Mononuclear cell (primary cell): Measurements from ENCODE around the gene CPNE8. TPM values are rescaled to one million over a fixed set of nuclear protein-coding genes. Genes with fewer than 3 reads are reported as not detected.
"Not testable (repeated sequence)": the region's sequence is repeated elsewhere in the genome, so short reads cannot be mapped to it uniquely, and the experiment has no call there.

Experiments
- H3K27me3 ChIP-seq: 2 replicates; pipeline ENCODE4 v1.6.0; 2011; ENCODE audit warnings: low read length, control low read depth; ENCODE audit not compliant: insufficient read depth
- H3K4me1 ChIP-seq: 2 replicates; pipeline ENCODE4 v1.5.1; 2011; ENCODE audit warnings: mild to moderate bottlenecking, low read length, control low read depth; ENCODE audit not compliant: insufficient read depth
- H3K4me3 ChIP-seq: 2 replicates; pipeline ENCODE4 v1.5.1; 2011; ENCODE audit warnings: mild to moderate bottlenecking, low read length, moderate library complexity
- H3K9me3 ChIP-seq: 2 replicates; pipeline ENCODE4 v1.5.1; 2011; ENCODE audit warnings: low read depth, mild to moderate bottlenecking, control low read depth, low read length
- total RNA-seq: library from RNA; depleted of rRNA; stranded (reverse); fragments of >200 nt; gene quantifications from one replicate; pipeline ENCODE4 v1.2.3, GENCODE V29; 2012

Gene CPNE8
- total RNA-seq, 1 donor = 8.5 TPM

GRCh38 chr12:38746744-38747143 is 158.6 kb downstream of the CPNE8 start:
- no peaks in the 10 kb centered on the region for H3K27me3 ChIP-seq
- H3K9me3 ChIP-seq = no peaks in the 10 kb centered on the region
- no peaks in the 10 kb centered on the region for H3K4me1 ChIP-seq
- H3K4me3 ChIP-seq = no peak overlapping the region

GRCh38 chr12:38745601-38746000 is 159.8 kb downstream of the CPNE8 start:
- no peak overlapping the region for H3K4me3 ChIP-seq
- no peaks in the 10 kb centered on the region for H3K4me1 ChIP-seq
- H3K27me3 ChIP-seq = no peaks in the 10 kb centered on the region
- H3K9me3 ChIP-seq = no peaks in the 10 kb centered on the region

- Histone ChIP-seq H3K27me3 (no peaks in the 10 kb centered on the region), H3K9me3 (no peaks in the 10 kb centered on the region), H3K4me3 (no peak overlapping the region), H3K4me1 (no peaks in the 10 kb centered on the region)
Measured at GRCh38 chr12:38744041-38744440, 161.3 kb downstream of the CPNE8 start.

GRCh38 chr12:38742496-38742895 is 162.9 kb downstream of the CPNE8 start:
- H3K4me1 ChIP-seq, H3K27me3 ChIP-seq, H3K9me3 ChIP-seq, H3K4me3 ChIP-seq: not testable (repeated sequence)

GRCh38 chr12:38736821-38737220 is 168.6 kb downstream of the CPNE8 start:
- Histone ChIP-seq H3K4me3 (no peak overlapping the region), H3K4me1 (no peaks in the 10 kb centered on the region), H3K9me3 (no peaks in the 10 kb centered on the region), H3K27me3 (no peaks in the 10 kb centered on the region)

GRCh38 chr12:38732761-38733160 is 172.6 kb downstream of the CPNE8 start:
- H3K9me3 ChIP-seq = no peaks in the 10 kb centered on the region

GRCh38 chr12:38728894-38729293 is 176.5 kb downstream of the CPNE8 start:
- no peaks in the 10 kb centered on the region for H3K27me3 ChIP-seq
- no peaks in the 10 kb centered on the region for H3K4me1 ChIP-seq
- no peak overlapping the region for H3K4me3 ChIP-seq
- H3K9me3 ChIP-seq = no peaks in the 10 kb centered on the region

More at GRCh38 chr12:38732761-38733160, 172.6 kb downstream of the CPNE8 start:
- H3K4me1 ChIP-seq = no peaks in the 10 kb centered on the region
- no peak overlapping the region for H3K4me3 ChIP-seq
- no peaks in the 10 kb centered on the region for H3K27me3 ChIP-seq

GRCh38 chr12:38721611-38722252 is 183.7 kb downstream of the CPNE8 start:
- no peak overlapping the region for H3K4me3 ChIP-seq
- no peaks in the 10 kb centered on the region for H3K4me1 ChIP-seq
- no peaks in the 10 kb centered on the region for H3K9me3 ChIP-seq
- H3K27me3 ChIP-seq = no peaks in the 10 kb centered on the region

GRCh38 chr12:38720661-38721060 is 184.7 kb downstream of the CPNE8 start:
- Histone ChIP-seq H3K4me1 (no peaks in the 10 kb centered on the region), H3K9me3 (no peaks in the 10 kb centered on the region), H3K4me3 (no peak overlapping the region), H3K27me3 (no peaks in the 10 kb centered on the region)

- H3K27me3 ChIP-seq = no peaks in the 10 kb centered on the region
- H3K4me1 ChIP-seq = no peaks in the 10 kb centered on the region
- H3K9me3 ChIP-seq = no peaks in the 10 kb centered on the region
- H3K4me3 ChIP-seq = no peak overlapping the region
Measured at GRCh38 chr12:38713294-38713693, 192.1 kb downstream of the CPNE8 start.

- Histone ChIP-seq H3K9me3 (no peaks in the 10 kb centered on the region), H3K27me3 (no peaks in the 10 kb centered on the region), H3K4me3 (no peak overlapping the region), H3K4me1 (no peaks in the 10 kb centered on the region)
Measured at GRCh38 chr12:38711054-38711453, 194.3 kb downstream of the CPNE8 start.

- H3K27me3 ChIP-seq = no peaks in the 10 kb centered on the region
- no peaks in the 10 kb centered on the region for H3K9me3 ChIP-seq
- no peak overlapping the region for H3K4me3 ChIP-seq
- H3K4me1 ChIP-seq = no peaks in the 10 kb centered on the region
Measured at GRCh38 chr12:38708466-38708865, 196.9 kb downstream of the CPNE8 start.

- Histone ChIP-seq H3K27me3 (no peaks in the 10 kb centered on the region), H3K4me3 (no peak overlapping the region), H3K4me1 (no peaks in the 10 kb centered on the region), H3K9me3 (no peaks in the 10 kb centered on the region)
Measured at GRCh38 chr12:38707648-38708047, 197.7 kb downstream of the CPNE8 start.

GRCh38 chr12:38697289-38697688 is 208.1 kb downstream of the CPNE8 start:
- no peaks in the 10 kb centered on the region for H3K4me1 ChIP-seq
- no peaks in the 10 kb centered on the region for H3K27me3 ChIP-seq
- no peak overlapping the region for H3K4me3 ChIP-seq
- no peaks in the 10 kb centered on the region for H3K9me3 ChIP-seq

- Histone ChIP-seq H3K4me3 (no peak overlapping the region), H3K27me3 (no peaks in the 10 kb centered on the region), H3K4me1 (no peaks in the 10 kb centered on the region), H3K9me3 (no peaks in the 10 kb centered on the region)
Measured at GRCh38 chr12:38695057-38695456, 210.3 kb downstream of the CPNE8 start.

- H3K27me3 ChIP-seq = no peaks in the 10 kb centered on the region
- H3K4me3 ChIP-seq = no peak overlapping the region
- H3K4me1 ChIP-seq = no peaks in the 10 kb centered on the region
- H3K9me3 ChIP-seq = no peaks in the 10 kb centered on the region
Measured at GRCh38 chr12:38691164-38691563, 214.2 kb downstream of the CPNE8 start.
